Sigmoid colon (tissue), 7 donors: ENCODE measurements around the gene GALNT18. TPM values are rescaled to one million over a fixed set of nuclear protein-coding genes. Genes with fewer than 3 reads are reported as not detected.

Source experiments
- DNase-seq: peaks from one replicate; pipeline ENCODE4 v3.0.0-alpha.2; 2019
- H3K27ac ChIP-seq, 4 donors: fragments of 200-600 bp; sonication (generic); one replicate each; pipeline ENCODE4 v1.5.1; 2016 to 2019; ENCODE audit warnings: mild to moderate bottlenecking in 1 of 4
- H3K27me3 ChIP-seq, 3 donors: fragments of 200-600 bp; sonication (generic); one replicate each; pipeline ENCODE4 v1.5.1; 2019; ENCODE audit warnings: mild to moderate bottlenecking in 1 of 3
- H3K36me3 ChIP-seq, 4 donors: fragments of 200-600 bp; sonication (generic); one replicate each; pipeline ENCODE4 v1.5.1; 2016 to 2019
- H3K4me1 ChIP-seq, 4 donors: fragments of 200-600 bp; sonication (generic); one replicate each; pipeline ENCODE4 v1.5.1; 2017 to 2019
- H3K4me3 ChIP-seq, 4 donors: fragments of 200-600 bp; sonication (generic); one replicate each; pipeline ENCODE4 v1.5.1; 2017 to 2019; ENCODE audit warnings: mild to moderate bottlenecking in 2 of 4, moderate library complexity in 1 of 4
- H3K9me3 ChIP-seq, 4 donors: fragments of 200-600 bp in 3 of 4; sonication (generic) in 3 of 4; one replicate each; pipeline versions ENCODE4 v1.5.1 to v1.6.1; 2013 to 2019
- EP300 ChIP-seq, 4 donors: sonication (generic); formaldehyde crosslinking; IDR thresholded peaks; one replicate each; pipeline ENCODE4 v1.6.1; 2017; ENCODE audit warnings: antibody characterized with exemption in 4 of 4
- POLR2A ChIP-seq, 2 donors: fragments of 450-650 bp; IDR thresholded peaks; one replicate each; pipeline ENCODE4 v1.6.1; 2016; ENCODE audit warnings: antibody characterized with exemption in 2 of 2, mild to moderate bottlenecking in 2 of 2, moderate library complexity in 2 of 2
- POLR2AphosphoS5 ChIP-seq, 4 donors: sonication (generic); formaldehyde crosslinking; IDR thresholded peaks; one replicate each; pipeline ENCODE4 v1.6.1; 2017; ENCODE audit warnings: antibody characterized with exemption in 4 of 4
- WGBS, 2 donors: extraction: QIAGEN DNeasy Blood & Tissue Kit; methylation state at CpG; one replicate each; pipeline ENCODE4 v1.1.7; 2013; 5-methylcytosine and 5-hydroxymethylcytosine counted together
- intact Hi-C: fragments of 100-400 bp; cut with DNase I; formaldehyde crosslinking; loops from one replicate; pipeline ENCODE4 v1.15.1; 2023
- polyA plus RNA-seq, 3 donors: library from polyadenylated mRNA; stranded (reverse); fragments of 200-250 nt; gene quantifications; one replicate each; pipeline ENCODE4 v1.2.3, GENCODE V29; 2013
- total RNA-seq, 4 donors: library from RNA; depleted of rRNA; stranded (reverse); fragments of >200 nt; gene quantifications; one replicate each; pipeline ENCODE4 v1.1.0, GENCODE V29; 2016
- TF ChIP-seq, protein P1 (sequence below), 4 experiments: fragments of 450-650 bp in 3 of 4; fragments of 200-600 bp in 1 of 4; IDR thresholded peaks; one replicate each; pipeline ENCODE4 v1.5.1; 2016 to 2019; ENCODE audit warnings: antibody characterized with exemption in 4 of 4, mild to moderate bottlenecking in 3 of 4, moderate library complexity in 2 of 4
- donor health status: healthy with polysubstance abuse.
- donor health status: Bipolar disorder and iron deficiency.
- donor health status: healthy.

The GALNT18 gene
- total and polyA plus RNA-seq, 7 donors, result 0.92 to 48.6 (median 34.9) TPM

DNA sequence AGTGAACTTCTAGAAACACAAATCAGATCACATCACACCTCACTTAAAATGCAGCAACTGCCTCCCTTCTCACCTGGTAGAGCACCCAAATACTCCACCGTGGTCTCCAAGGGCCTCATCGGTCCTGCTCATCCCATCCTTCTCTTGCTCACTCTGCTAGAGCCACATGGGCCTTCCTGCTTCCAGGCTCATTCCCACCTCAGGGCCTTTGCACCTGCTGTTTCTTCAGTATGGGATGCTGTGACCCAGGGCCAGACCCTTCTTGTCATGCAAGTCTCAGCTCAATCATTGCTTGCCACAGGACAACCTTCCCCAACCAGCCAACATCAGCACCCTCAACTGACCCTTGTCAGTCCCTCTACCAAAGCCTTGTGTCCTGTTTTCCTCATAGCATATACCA lies 124.9 kb downstream of the GALNT18 start:
- WGBS, 2 donors, result 94 to 99% methylated on average over 2 of the region's 2 CpGs
- H3K9me3 ChIP-seq, result no peaks in the 10 kb centered on the region
- no peak for DNase-seq
- H3K4me3 ChIP-seq, result no peak overlapping the region
- peaks cover 0 to 32% (median 17%) of the 10 kb centered on the region in 4 donors for H3K4me1 ChIP-seq
- H3K27ac ChIP-seq, result no peak overlapping the region
- no peaks in the 10 kb centered on the region for H3K36me3 ChIP-seq
- no peaks in the 10 kb centered on the region for H3K27me3 ChIP-seq
- no peak for TF ChIP-seq EP300 (IDR thresholded peaks at IDR 0.05)
- no peak for TF ChIP-seq POLR2A (IDR thresholded peaks at IDR 0.05)
- TF ChIP-seq, protein P1, sequence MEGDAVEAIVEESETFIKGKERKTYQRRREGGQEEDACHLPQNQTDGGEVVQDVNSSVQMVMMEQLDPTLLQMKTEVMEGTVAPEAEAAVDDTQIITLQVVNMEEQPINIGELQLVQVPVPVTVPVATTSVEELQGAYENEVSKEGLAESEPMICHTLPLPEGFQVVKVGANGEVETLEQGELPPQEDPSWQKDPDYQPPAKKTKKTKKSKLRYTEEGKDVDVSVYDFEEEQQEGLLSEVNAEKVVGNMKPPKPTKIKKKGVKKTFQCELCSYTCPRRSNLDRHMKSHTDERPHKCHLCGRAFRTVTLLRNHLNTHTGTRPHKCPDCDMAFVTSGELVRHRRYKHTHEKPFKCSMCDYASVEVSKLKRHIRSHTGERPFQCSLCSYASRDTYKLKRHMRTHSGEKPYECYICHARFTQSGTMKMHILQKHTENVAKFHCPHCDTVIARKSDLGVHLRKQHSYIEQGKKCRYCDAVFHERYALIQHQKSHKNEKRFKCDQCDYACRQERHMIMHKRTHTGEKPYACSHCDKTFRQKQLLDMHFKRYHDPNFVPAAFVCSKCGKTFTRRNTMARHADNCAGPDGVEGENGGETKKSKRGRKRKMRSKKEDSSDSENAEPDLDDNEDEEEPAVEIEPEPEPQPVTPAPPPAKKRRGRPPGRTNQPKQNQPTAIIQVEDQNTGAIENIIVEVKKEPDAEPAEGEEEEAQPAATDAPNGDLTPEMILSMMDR (IDR thresholded peaks at IDR 0.05), result no peak
- no peak for TF ChIP-seq POLR2AphosphoS5 (IDR thresholded peaks at IDR 0.05)
- intact Hi-C loops, result no loop called here

DNA sequence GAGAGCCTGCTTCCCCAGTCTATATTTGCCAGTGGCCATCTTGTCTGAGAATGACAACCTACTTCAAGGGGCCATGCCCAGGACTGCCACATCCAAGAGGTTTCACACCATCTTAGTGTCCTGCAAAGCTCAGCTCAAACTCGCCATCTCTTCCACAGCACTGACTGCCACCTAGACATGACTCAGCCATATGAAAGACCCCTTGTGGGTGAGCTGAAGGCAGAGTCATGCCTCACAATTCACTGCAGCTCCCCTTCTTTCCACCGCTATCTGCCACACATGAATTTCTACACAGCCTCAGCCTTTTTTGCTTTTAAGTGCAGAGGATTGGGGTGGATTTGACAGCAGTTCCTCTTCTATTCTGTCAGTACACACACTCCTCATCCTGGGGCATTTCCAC lies 127.5 kb downstream of the GALNT18 start:
- Histone ChIP-seq H3K36me3 (no peaks in the 10 kb centered on the region), H3K9me3 (no peaks in the 10 kb centered on the region), H3K4me1 (peaks cover 0 to 15% (median 4%) of the 10 kb centered on the region in 4 donors), H3K27ac (no peak overlapping the region), H3K4me3 (no peak overlapping the region), H3K27me3 (no peaks in the 10 kb centered on the region)
- no peak for TF ChIP-seq POLR2AphosphoS5 (IDR thresholded peaks at IDR 0.05)
- TF ChIP-seq, protein P1 (IDR thresholded peaks at IDR 0.05), result no peak
- WGBS, 2 donors, result 89% methylated on average over 2 of the region's 2 CpGs
- no peak for DNase-seq
- intact Hi-C loops, result no loop called here

DNA sequence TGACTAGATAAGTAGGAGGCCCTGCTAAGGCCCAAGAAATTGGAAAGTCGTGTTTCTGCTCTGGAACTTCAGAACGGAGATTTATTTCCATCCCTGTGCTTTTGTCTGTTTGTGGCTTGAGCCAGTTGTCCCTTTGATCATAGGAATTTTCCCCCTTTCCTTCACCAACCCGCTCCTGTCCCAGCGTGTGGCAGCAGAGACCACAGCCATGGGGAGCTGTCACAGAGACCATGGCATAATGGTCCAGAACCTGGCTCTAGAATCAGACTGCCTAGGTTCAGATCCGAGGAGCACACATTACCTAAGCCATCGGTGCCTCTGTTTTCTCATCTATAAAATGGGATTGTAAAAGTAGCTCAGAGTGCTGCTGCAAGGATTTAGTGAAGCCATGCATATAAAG lies 128.1 kb downstream of the GALNT18 start:
- no peaks in the 10 kb centered on the region for H3K9me3 ChIP-seq
- DNase-seq, result no peak
- H3K27me3 ChIP-seq, result no peaks in the 10 kb centered on the region
- intact Hi-C loops, result no loop called here
- 89 to 91% methylated on average over 6 of the region's 6 CpGs for WGBS, 2 donors
- H3K4me3 ChIP-seq, result no peak overlapping the region
- TF ChIP-seq POLR2AphosphoS5 (IDR thresholded peaks at IDR 0.05), result no peak
- TF ChIP-seq, protein P1 (IDR thresholded peaks at IDR 0.05), result no peak
- no peak for TF ChIP-seq EP300 (IDR thresholded peaks at IDR 0.05)
- no peak overlapping the region for H3K27ac ChIP-seq
- H3K4me1 ChIP-seq, result peaks cover 0 to 9% (median 1%) of the 10 kb centered on the region in 4 donors
- H3K36me3 ChIP-seq, result no peaks in the 10 kb centered on the region

DNA sequence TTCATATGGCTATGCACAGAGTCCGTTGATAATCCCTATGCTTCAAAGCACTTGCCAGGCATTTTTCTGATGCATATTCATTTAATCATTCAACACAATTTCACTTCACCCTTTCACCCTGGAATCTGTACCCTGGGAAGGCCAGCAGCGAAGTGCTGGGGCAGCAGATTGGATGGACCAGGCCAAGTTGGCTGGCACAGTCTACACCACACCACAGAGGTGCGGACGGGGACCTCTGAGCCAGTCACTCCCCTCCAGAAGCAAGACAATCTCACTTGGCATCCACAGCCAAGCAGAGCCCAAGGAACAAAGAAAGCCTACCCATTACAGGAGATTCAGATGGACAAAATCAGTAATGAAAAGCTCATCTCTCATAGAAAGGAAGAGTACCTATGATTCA lies 130.2 kb downstream of the GALNT18 start:
- peaks cover 0 to 7% (median 0%) of the 10 kb centered on the region in 4 donors for H3K4me1 ChIP-seq
- no peak overlapping the region for H3K27ac ChIP-seq
- intact Hi-C loops, result no loop called here
- 90 to 94% methylated on average over 4 of the region's 4 CpGs for WGBS, 2 donors
- no peaks in the 10 kb centered on the region for H3K36me3 ChIP-seq
- H3K27me3 ChIP-seq, result no peaks in the 10 kb centered on the region
- H3K4me3 ChIP-seq, result no peak overlapping the region
- TF ChIP-seq POLR2AphosphoS5 (IDR thresholded peaks at IDR 0.05), result no peak
- TF ChIP-seq, protein P1 (IDR thresholded peaks at IDR 0.05), result no peak
- no peak for TF ChIP-seq POLR2A (IDR thresholded peaks at IDR 0.05)
- no peak for TF ChIP-seq EP300 (IDR thresholded peaks at IDR 0.05)
- no peak for DNase-seq
- no peaks in the 10 kb centered on the region for H3K9me3 ChIP-seq

DNA sequence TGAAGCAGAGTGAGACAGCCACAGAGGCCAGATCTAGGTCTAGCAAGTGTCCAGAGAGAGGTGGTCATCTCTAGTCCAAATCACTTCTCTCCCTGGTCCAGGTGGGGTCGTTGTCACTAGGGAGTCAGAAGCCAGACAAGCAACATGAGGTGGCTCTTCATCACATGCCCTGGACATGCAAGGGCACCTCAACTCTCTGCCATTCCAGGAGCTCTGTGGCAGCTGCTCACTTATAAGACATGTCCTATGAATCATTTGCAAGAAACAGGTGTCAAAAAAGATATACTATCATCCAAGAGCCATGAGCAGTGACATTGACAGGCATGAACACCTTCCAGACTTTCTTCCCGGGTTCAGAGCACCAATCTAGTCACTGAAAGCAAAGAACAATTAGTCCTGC lies 130.8 kb downstream of the GALNT18 start:
- H3K36me3 ChIP-seq, result no peaks in the 10 kb centered on the region
- WGBS, 2 donors, result 78 to 79% methylated on average over 2 of the region's 2 CpGs
- intact Hi-C loops, result no loop called here
- DNase-seq, result no peak
- H3K4me3 ChIP-seq, result no peak overlapping the region
- H3K9me3 ChIP-seq, result no peaks in the 10 kb centered on the region
- peaks cover 0 to 7% (median 0%) of the 10 kb centered on the region in 4 donors for H3K4me1 ChIP-seq
- no peaks in the 10 kb centered on the region for H3K27me3 ChIP-seq
- no peak for TF ChIP-seq POLR2AphosphoS5 (IDR thresholded peaks at IDR 0.05)
- no peak for TF ChIP-seq EP300 (IDR thresholded peaks at IDR 0.05)
- no peak for TF ChIP-seq POLR2A (IDR thresholded peaks at IDR 0.05)
- TF ChIP-seq, protein P1 (IDR thresholded peaks at IDR 0.05), result no peak
- no peak overlapping the region for H3K27ac ChIP-seq
